ENCODE data around the gene PAFAH1B1. TPM values are rescaled to one million over a fixed set of nuclear protein-coding genes. Genes with fewer than 3 reads are reported as not detected.

Gene PAFAH1B1
- total and polyA plus RNA-seq, 12 donors = 42.4 to 166 (median 96.3) TPM

- TF ChIP-seq CTCF (IDR thresholded peaks at IDR 0.05) (no peak), POLR2A (IDR thresholded peaks at IDR 0.05) (no peak)
These were observed 92.2 kb downstream of the PAFAH1B1 start for GRCh38 chr17:2685696-2686095.

GRCh38 chr17:2687074-2687418 lies 93.6 kb downstream of the PAFAH1B1 start:
- Histone ChIP-seq H3K36me3 (replicated peaks in 1 of 2) (peaks cover 0 to 42% of the 10 kb centered on the region in 2 donors), H3K27me3 (no peaks in the 10 kb centered on the region), H3K4me1 (replicated peaks in 1 of 2) (peaks cover 12 to 27% of the 10 kb centered on the region in 2 donors), H3K9me3 (replicated peaks in 1 of 3) (no peaks in the 10 kb centered on the region), H3K4me3 (no peak overlapping the region), H3K27ac (peak overlapping the region in 4 of 5 donors; percentile 15 to 75 (median 56))
- 70 to 80% (median 75%) methylated on average over 4 to 6 of the region's 6 CpGs for WGBS, 4 donors
- intact Hi-C loops (cut with DNase I) = no loop called here
- no peak for DNase-seq
- TF ChIP-seq POLR2A (IDR thresholded peaks at IDR 0.05) (peak in 1 of 2 donors; percentile 30), CTCF (IDR thresholded peaks at IDR 0.05) (no peak)

More at GRCh38 chr17:2685696-2686095, 92.2 kb downstream of the PAFAH1B1 start:
- 81 to 87% (median 85%) methylated on average over 15 of the region's 15 CpGs for WGBS, 4 donors
- peak in 1 of 7 donors; percentile 57 for DNase-seq
- intact Hi-C loops (cut with DNase I) = no loop called here
- Histone ChIP-seq H3K27ac (no peak overlapping the region), H3K4me3 (no peak overlapping the region), H3K27me3 (no peaks in the 10 kb centered on the region), H3K4me1 (replicated peaks in 1 of 2) (peaks cover 12 to 27% of the 10 kb centered on the region in 2 donors), H3K9me3 (replicated peaks in 1 of 3) (no peaks in the 10 kb centered on the region), H3K36me3 (replicated peaks in 1 of 2) (peaks cover 0 to 46% of the 10 kb centered on the region in 2 donors)

- WGBS, 4 donors = 49 to 58% (median 54%) methylated on average over 18 to 27 of the region's 27 CpGs
- intact Hi-C loops (cut with DNase I) = no loop called here
These were observed 95.2 kb downstream of the PAFAH1B1 start for GRCh38 chr17:2688351-2689342.

More at GRCh38 chr17:2688351-2689342, 95.2 kb downstream of the PAFAH1B1 start:
- Histone ChIP-seq H3K36me3 (replicated peaks in 1 of 2) (peaks cover 0 to 43% of the 10 kb centered on the region in 2 donors), H3K27ac (peak overlapping the region in 3 of 5 donors; percentile 3 to 65 (median 52)), H3K27me3 (no peaks in the 10 kb centered on the region), H3K4me3 (no peak overlapping the region), H3K4me1 (replicated peaks in 1 of 2) (peaks cover 12 to 27% of the 10 kb centered on the region in 2 donors), H3K9me3 (replicated peaks in 1 of 3) (no peaks in the 10 kb centered on the region)
- peak in 3 of 7 donors; percentile 52 to 72 (median 54) for DNase-seq
- TF ChIP-seq CTCF (IDR thresholded peaks at IDR 0.05) = no peak
- TF ChIP-seq POLR2A (IDR thresholded peaks at IDR 0.05) = no peak

Measured in adrenal gland (tissue), 12 donors.